NAMALWA (cell line): ENCODE data around the gene MYO10.
A peak's percentile ranks its signal among the peaks of the same experiment; 100 is the strongest.

Experiments
- DNase-seq: peaks from one replicate; pipeline ENCODE4 v3.0.0-alpha.2; 2015; ENCODE audit warnings: low spot score

Gene MYO10

DNA sequence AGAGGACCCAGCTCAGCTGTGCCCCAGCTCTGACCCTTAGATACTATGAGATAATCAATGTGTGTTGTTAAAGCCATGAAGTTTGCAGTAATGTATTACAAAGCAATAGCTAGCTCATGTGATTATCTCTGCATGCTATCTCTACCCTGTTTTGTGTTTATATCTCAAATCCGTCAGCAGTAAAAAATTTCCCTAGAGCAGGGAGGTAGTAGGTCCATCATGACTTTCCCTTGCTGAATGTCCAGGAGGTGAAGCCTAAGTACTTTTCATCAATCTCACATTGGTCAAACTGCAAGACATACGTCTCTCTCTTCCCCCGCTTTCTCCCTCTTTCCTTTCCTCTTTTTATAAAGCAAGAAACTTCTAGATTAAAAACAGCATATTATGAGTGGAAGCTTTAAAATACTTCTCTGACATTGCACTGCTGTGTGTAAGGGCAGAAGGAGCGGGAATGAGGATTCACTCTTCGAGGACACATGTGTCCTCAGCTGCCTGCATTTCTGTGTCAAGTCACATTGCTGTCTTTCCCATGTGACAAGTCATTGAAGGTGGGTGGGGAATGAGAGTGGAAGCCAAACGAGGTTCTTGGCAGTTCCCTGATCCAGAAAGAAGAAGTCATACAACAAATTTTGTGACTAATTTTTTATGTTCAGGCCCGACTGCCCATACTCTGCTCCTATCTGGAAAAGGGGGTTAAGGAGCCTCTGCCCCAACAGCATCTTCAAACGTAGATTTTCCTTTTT lies 226.2 kb downstream of the MYO10 start:
- no peak for DNase-seq

DNA sequence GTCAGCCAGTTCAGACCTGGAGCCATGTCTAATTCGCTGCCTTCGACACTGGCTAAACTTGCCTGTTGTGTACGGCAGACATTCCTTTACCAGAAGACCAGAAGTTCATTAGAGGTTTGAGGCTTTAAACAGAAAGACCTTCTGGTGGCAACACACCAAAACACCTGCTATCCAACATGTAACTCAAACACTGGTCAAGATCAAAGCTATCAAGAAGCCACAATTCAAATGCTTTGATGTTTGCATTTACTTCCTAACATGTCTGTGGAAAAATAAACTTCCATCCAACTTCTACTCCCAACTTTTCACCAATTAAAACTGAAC lies 228.3 kb downstream of the MYO10 start:
- DNase-seq = no peak

DNA sequence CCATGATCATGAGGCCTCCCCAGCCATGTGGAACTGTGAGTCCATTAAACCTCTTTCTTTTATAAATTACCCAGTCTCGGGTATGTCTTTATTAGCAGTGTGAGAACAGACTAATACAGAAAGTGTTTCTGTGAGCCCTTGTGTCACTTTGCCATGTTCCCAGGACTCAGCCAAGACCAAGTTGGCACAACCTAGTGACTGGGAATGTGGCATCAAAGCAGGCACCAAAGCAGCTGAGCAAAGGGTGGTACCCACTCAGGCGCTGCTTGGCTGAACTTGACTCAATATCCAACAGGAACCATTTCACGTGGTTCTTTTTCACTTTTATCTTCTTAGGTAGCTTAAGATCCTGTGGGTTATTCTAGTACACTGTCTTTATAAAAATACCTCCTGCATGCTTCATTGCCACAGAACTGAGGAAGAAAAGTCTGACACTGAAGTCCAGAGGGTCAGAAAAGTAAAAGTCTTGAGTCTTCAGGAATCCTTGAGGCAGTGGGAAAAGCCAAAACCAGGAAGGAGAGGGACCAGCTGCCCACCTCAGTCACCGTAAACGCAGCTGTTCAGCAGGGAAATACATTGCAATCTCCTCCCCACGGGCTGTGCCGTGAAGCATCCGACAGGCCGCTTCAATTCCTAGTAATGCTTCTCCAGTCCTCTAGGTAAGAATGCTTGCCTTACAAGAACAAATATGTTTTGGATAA lies 228.8 kb downstream of the MYO10 start:
- DNase-seq = no peak

DNA sequence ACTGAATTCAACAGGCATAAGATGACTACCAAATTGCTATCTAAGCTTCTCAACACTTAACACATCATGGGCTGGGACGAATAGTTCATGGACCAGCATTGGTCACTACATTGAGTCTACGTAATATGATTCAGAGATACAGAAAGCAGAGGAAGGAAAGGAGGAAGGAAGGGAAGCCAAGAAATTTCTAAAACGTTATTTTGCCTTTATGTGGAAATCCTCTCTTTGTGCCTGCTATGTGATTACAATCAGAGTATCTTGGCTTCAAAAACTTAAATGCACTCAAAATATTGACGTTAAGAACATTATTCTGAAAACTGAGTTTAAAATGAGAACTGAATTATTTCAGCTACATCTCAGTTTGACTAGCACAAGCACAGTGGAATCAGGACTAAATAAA lies 231.1 kb downstream of the MYO10 start:
- no peak for DNase-seq

DNA sequence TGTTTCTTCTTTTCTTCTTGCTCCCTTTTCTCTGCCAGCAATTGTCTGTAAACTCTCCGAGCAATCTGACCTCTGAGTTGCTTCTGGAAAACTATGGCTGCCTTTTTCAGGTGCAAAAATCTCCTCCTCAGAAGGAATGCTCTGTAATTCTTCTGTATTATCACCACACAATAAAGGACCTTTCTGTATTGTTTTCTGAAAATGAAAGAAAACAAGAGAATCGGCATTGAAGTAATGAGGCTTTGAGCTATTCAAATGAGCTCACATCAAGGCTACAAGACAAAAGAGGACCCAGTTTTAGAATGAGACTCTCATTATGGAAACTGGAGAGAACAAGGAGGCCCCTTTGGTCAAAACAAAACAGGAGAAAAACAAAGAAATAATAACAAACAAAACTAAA lies 233.1 kb downstream of the MYO10 start:
- no peak for DNase-seq

DNA sequence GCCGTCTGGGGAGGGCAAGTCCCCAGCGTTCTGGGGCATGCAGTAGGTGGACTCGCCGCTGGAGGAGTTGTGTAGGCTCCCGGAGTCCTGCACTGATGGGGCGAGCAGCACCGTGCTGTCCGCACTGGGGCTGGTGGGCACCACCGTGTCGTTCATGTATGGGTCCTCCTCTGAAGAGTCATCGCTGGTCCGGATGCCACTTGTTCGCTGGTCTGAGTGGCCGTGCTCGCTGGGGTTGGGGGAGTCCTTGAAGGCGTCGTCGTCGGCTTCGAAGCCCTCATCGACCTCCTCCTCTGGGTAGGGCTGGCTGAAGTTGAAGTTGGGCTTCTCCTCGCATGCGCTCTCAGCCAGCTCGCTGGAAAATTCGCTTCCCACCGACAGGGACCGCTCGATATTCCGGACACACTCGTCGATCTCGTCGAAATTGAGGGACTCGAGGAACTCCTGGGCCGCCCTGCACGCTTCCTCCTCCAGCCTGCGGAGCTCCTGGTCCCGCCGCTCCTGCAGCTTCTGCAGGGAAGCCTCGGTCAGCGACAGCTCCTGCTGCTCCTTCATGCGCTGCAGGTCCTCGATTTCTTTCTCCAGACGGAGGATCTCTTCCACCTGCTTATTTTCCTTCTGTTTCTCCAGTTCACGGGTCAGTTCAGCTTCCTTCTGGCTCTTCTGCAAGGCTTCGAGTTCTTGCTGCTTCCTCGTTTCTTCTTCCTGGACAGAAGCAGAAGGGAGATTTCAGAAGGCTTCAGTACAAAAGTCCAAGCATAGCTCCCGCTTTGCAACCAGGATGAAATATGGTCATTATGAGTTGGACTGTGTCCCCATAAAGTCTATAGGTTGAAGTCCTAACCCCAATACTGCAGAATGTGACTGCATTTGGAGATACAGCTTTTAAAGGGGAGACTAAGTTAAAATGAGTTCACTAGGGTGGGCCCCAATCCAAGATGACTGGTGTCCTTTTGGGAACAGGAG lies 234.7 kb downstream of the MYO10 start:
- no peak for DNase-seq

DNA sequence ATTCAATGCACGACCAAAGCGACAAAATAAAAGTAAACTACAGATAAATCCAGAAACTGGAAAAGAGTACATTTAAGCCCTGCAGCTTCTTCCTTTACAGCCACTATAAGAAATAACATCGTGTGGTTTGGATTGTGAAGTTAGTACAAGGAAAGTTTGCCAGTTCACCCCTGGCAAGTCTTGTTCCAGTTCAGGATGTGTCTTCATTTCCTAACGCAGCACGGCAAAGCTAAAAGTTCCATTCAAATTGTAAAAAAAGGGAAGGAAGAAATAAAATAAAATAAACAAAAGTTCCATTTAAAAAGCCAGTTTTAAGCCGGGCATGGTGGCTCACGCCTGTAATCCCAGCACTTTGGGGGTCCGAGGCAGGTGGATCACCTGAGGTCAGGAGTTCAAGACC lies 236.0 kb downstream of the MYO10 start:
- no peak for DNase-seq

DNA sequence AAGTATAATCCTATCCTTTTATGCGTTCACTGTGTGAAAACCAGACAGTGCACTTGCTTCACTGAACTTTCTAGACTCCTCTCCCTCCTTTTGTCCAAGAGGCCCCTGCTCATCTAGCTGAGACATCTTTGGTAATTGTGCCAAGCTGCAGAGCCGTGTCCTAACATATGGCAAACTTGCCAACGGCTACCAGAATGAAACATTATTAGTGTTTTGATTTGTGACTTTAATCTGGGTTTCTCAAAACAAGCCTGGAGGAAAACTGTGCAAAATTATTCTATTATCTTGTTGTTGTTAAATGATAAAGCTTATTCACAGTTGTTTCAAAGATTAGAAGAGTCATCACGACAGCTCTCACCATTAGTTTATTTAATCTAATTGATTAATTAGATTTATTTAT lies 240.3 kb downstream of the MYO10 start:
- DNase-seq = no peak

DNA sequence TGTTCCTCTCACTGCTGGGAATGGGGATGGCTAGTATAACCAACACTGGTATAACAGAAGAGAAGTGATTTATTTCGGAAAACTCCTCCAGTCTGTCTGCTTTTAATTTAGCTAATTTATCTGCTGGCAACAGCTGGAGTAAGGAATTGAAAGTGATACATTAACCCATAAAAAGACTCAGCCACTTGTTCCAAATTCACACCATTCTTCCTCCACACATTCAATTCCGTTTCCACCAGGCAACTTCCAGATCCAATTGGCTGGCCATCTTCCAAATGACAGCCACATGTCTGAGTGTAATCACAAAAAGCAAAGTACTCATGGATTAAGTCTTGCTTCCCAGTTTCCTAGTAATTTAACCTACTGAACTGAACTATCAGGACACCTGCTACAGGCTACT lies 242.2 kb downstream of the MYO10 start:
- no peak for DNase-seq

DNA sequence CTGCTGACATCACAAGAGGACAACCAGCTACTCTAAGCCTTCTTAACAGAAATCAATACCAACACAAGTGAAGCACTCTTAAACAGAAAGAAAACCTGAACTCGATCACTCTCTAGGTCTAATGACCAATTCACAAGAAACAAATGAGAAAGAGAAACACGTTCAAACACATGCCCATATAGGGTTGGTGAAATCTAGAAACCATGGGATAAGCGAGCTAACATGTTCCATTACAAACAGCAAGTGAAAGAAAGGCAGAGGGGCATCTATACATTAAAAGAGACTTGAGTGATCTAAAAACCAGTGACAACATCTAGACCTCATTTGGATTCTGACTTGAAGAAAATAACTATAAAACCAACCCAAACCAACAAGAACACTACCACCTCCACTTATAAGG lies 244.4 kb downstream of the MYO10 start:
- DNase-seq = no peak

DNA sequence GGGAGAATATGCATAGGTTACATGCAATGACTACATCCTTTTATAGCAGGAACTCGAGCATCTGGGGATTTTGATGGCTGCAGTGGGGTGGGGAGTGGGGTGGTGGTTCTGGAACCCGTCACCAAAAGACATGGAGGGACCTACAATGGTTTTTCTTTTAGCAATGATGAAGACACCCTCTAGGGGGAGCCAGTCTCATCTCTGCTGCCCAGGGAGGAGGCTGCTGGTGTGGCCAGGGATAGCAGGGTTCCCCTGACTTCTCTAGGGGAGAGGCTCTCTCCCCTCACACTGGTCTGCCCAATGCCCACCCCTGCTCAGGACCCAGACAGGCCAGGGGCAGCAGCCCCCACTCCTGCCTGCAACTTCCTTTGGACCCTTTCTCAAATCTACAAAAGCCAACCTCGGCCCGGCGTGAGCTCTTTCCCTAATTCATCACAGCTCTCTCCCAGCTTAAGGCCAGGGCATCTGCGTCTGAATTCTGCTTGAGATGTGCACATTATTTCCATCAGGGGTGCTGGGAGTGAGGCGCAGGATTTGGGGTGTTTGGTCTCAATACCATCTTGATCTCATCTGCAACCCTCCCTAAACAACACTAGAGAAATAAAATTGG lies 245.7 kb downstream of the MYO10 start:
- peak; percentile 64 for DNase-seq

DNA sequence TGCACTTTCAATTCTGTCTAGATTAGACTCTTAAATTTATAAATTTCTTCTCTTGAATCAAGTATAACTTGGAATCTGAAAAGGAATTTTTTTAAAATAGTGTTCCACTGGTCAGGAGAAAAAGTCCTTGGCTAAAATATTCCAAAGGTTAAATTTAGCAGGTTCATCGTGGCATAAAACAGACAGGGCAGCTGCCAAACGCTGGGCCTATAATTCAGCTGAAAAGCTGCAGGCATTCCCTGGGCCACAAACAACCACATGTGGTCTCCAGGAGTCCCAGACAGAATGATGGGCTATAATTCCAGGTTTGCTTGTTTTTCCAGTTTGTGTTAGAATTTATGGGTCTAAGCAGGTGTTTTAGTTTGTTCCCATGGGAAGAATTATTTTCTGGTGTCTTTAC lies 248.2 kb downstream of the MYO10 start:
- DNase-seq = no peak

DNA sequence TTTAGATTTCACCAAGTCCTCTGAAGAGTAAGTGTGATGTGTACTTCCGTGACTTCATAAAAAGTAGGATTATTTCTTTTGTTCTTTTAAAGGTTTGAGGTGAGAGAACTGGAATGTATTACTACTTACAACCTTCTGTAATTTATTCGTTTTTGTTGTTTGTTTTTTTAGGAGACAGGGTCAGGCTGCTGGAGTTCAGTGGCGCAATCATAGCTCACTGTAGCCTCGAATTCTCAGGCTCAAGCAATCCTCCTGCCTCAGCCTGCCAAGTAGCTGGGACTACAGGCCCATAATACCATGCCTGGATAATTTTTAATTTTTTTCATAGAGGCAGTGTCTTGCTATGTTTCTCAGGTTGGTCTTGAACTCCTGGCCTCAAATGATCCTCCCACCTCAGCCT lies 251.0 kb downstream of the MYO10 start:
- no peak for DNase-seq

DNA sequence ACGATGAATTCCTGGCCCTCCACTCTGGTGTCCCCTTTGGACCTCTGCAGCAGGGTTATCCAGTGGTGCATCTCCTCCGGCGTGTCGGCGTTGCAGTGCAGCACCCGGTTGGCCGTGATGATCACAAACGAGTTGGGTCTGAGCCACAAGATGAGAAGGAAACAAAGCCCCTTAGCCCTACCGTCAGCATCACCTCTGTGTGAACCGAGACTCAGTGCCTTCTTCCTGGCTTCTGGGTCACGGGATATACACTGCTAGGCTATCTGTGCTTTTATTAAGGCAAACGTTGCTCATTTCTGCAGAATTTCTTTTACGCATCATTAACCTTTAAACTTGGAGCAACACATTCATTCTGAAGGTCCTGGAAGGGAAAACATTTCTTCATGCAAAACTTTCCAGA lies 254.2 kb downstream of the MYO10 start:
- DNase-seq = no peak

DNA sequence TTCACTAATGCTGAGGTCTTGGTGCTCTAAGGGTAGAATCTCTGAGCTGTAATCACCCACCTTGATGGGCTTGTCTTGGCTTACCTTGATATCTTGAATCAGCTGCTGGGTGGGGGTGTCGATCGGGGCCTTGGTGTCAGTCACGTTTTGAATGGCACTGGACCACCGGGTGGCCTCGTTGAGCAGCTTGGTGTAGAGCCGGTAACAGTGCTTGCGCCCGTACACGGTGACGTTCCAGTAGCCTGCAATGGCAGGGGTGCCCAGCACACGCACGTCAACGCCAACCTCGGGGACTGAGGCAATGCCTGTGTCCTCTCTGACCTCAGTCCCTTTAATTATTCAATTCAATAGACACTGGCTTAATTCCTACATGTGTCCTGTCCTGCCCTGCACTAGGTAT lies 256.2 kb downstream of the MYO10 start:
- no peak for DNase-seq

DNA sequence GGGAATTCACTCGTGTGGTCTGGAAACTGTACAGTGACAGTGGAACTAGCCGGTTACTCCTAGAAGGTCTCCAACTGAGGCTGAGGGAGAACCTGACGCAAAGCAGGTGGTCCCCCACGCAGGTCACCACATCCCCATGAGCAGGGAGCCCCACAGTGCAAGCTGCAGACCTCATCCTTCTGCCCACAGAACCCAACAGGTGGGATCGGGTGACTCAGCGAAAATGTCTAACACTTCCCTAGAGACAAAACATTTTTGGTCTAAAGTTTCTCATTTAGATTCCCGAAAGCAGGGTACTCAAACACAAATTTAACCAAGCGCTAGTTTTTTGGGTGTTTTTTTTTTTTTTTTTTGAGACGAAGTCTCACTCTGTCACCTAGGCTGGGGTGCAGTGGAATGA lies 256.9 kb downstream of the MYO10 start:
- DNase-seq = no peak

DNA sequence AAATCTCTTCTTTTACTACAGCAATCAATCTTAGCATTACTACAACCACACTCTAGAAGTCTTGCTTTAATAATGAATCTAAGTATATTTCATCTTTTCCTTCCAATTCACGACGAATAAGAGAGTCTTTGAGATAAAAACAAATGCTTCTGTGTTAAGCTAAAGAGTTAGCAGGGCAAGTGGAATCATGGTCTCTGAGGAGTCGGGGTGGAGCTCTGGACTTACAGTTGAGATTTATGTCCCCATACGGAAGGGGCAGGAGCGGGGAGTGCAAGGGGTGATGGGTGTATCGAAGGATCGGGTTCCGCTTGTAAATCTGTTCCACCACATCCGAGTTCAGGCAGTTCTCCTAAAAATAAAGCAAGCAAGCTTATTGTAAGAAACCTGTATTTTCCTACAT lies 260.3 kb downstream of the MYO10 start:
- DNase-seq = no peak

DNA sequence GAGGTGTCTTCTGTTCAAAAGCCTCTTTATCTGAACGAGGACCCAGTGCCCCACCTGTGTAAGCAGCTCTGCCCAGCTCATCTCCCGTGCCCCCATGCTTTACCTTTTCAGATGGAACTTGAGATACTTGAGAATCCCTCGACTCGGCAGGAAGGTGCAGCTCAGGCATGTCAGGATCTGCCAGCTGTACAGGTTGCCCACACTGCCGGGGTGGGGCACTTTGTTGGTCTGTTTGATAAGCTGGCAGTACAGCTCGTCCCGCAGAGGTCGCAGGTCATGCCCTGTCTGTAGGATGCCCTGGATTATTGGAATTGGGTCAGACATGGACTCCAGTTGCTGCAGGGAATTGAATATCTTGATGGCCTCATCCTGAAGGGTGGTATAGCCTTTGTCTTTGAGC lies 261.3 kb downstream of the MYO10 start:
- DNase-seq = no peak

DNA sequence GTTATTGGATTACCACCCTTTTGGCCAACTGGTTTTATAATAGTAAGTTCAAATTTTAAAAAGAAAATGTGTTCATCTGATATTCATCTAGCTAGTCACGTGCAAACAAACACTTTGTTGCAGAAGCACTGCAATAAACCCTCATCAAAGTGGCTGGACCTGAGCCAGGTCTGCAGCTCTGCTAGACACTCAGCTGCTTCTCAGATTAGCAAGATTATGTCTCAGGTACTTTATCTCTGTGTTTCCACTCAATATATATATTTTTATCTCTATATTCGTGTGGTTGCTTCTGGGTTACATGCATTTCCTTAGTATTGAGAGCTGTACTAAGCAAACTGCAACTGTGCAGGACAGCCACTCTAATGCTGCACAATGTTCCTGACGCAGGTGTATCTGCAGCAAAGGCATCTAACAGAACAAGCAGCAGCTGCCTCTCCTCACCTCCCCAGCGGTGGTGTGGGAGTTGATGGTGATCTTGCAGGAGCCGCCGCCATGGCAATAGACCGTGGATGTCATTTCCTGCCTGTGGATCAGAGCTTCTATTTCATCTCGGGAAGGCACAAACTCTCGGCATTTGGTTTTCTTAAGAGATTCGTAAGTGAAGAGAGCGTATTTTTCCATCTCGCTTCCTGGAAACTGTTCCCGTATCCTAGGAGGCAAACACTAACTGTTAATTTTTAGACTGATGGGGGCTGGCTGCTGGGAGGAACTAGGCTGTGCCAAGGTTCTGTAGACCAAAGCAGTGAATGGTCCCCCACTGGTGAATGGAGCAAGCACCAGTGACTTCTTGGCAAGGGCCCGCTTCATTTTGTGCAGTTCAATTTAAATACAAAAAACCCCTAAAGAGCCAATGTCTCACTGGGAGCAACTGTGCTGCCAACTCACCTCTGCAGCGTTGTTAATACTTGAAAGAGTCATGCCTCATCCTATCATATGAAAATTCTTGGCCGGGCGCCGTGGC lies 262.6 kb downstream of the MYO10 start:
- DNase-seq = no peak

DNA sequence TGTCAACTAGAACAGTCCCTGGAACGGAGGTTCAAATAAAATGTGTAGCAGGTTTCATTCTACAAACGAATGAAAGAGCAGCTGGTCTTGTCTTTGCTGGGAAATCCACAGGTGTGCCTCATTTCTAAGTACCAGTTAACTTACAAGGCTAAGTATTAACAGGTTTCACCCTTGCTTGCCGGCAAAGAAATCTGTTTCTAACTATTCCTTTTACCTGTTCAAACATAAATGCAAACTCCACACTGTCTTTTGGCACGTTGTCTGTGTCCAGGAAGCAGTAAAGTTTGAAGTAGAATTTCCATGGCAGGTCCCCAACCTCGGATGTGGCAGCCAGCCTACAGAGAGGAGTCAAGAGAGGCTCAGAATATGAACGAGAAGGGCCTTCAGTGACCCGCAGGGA lies 264.9 kb downstream of the MYO10 start:
- DNase-seq = no peak

DNA sequence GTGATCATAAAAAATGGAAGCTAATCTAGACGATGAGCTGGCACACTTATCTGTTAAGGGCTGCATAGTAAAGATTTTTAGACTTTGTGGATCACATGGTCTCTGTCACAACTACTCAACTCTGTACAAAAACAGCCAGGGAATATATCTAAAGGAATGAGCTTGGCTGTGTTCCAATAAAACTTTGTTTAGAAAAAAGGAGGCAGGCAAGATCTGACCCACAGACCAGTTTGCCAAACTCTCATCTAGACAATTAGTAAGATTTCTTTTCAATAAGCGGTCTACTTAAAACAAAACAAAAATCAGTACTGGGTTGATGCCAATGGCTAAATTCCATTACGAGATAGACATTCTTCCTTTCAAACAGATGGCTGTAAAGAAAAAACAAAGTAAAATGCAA lies 266.3 kb downstream of the MYO10 start:
- DNase-seq = no peak
